HFFc6 (cell line): Measurements from ENCODE around the gene AMACR. TPM values are rescaled to one million over a fixed set of nuclear protein-coding genes. Genes with fewer than 3 reads are reported as not detected.
"Not testable (repeated sequence)": the region's sequence is repeated elsewhere in the genome, so short reads cannot be mapped to it uniquely, and the experiment has no call there.

Experiments
- DNase-seq: peaks from one replicate; pipeline ENCODE4 v3.0.0-alpha.2; 2018
- H3K27ac Mint-ChIP-seq: 2 replicates; pipeline ENCODE4 v1.8.0; 2020; ENCODE audit warnings: mild to moderate bottlenecking, mixed read lengths
- H3K27me3 Mint-ChIP-seq: 2 replicates; pipeline ENCODE4 v1.8.0; 2021; ENCODE audit warnings: mild to moderate bottlenecking, moderate library complexity, mixed read lengths; ENCODE audit not compliant: insufficient read depth
- H3K36me3 Mint-ChIP-seq: 2 replicates; pipeline ENCODE4 v1.8.0; 2021; ENCODE audit warnings: low read depth, mixed read lengths
- H3K4me1 Mint-ChIP-seq: 2 replicates; pipeline ENCODE4 v1.8.0; 2020; ENCODE audit warnings: low read depth, mixed read lengths
- H3K4me3 Mint-ChIP-seq: 2 replicates; pipeline ENCODE4 v1.8.0; 2020; ENCODE audit warnings: mild to moderate bottlenecking, moderate library complexity, mixed read lengths
- H3K9me3 Mint-ChIP-seq: 2 replicates; pipeline ENCODE4 v1.8.0; 2020; ENCODE audit warnings: mild to moderate bottlenecking, mixed read lengths
- total RNA-seq, 6 experiments: library from RNA; stranded (reverse); fragmentation: NEBNext Ultra II Directional; extraction: Animal tissue kit (Norgen Biotek cat#: 25700); gene quantifications; 2 replicates in 1 of 6; 3 replicates in 5 of 6; pipeline ENCODE4 v1.2.3, GENCODE V29; 2021
- TF ChIP-seq, protein P1 (sequence below): fragments of 200-600 bp; sonication (generic); IDR thresholded peaks from 2 replicates; pipeline ENCODE4 v1.5.0; 2021; ENCODE audit warnings: antibody characterized with exemption, mild to moderate bottlenecking

The AMACR gene
- total RNA-seq, 6 experiments from 2014 or later: 8.1 to 16.8 (median 8.9) TPM

DNA sequence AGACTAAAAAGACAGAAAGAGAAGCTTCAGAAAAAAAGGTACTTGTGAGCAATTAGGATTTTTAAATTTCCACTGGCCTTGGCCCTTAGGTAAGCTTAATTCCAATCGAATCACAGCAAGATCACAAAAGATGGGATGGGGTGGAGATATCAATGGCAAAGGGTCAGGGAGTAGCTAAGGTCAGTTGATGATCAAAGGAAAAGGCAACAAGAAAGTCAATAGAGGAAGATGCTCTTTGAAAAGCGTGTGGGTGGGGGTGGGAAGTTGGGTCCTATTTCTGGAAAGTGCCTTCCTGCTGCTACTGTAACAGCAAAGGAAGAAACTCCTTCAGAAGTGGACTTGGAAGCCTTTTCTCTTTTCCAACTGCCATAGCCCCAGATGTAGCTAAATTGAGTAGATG, 27.9 kb upstream of the AMACR start:
- Mint-ChIP-seq H3K9me3 (no peaks in the 10 kb centered on the region), H3K27ac (no peak overlapping the region), H3K4me3 (no peak overlapping the region), H3K4me1 (peaks cover 7% of the 10 kb centered on the region; the same call in 1 of the 2 replicates), H3K27me3 (no peaks in the 10 kb centered on the region; the same call in none of the 2 replicates), H3K36me3 (peaks cover 4% of the 10 kb centered on the region; the same call in 1 of the 2 replicates)
- no peak for DNase-seq
- TF ChIP-seq, protein P1, sequence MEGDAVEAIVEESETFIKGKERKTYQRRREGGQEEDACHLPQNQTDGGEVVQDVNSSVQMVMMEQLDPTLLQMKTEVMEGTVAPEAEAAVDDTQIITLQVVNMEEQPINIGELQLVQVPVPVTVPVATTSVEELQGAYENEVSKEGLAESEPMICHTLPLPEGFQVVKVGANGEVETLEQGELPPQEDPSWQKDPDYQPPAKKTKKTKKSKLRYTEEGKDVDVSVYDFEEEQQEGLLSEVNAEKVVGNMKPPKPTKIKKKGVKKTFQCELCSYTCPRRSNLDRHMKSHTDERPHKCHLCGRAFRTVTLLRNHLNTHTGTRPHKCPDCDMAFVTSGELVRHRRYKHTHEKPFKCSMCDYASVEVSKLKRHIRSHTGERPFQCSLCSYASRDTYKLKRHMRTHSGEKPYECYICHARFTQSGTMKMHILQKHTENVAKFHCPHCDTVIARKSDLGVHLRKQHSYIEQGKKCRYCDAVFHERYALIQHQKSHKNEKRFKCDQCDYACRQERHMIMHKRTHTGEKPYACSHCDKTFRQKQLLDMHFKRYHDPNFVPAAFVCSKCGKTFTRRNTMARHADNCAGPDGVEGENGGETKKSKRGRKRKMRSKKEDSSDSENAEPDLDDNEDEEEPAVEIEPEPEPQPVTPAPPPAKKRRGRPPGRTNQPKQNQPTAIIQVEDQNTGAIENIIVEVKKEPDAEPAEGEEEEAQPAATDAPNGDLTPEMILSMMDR: no peak

DNA sequence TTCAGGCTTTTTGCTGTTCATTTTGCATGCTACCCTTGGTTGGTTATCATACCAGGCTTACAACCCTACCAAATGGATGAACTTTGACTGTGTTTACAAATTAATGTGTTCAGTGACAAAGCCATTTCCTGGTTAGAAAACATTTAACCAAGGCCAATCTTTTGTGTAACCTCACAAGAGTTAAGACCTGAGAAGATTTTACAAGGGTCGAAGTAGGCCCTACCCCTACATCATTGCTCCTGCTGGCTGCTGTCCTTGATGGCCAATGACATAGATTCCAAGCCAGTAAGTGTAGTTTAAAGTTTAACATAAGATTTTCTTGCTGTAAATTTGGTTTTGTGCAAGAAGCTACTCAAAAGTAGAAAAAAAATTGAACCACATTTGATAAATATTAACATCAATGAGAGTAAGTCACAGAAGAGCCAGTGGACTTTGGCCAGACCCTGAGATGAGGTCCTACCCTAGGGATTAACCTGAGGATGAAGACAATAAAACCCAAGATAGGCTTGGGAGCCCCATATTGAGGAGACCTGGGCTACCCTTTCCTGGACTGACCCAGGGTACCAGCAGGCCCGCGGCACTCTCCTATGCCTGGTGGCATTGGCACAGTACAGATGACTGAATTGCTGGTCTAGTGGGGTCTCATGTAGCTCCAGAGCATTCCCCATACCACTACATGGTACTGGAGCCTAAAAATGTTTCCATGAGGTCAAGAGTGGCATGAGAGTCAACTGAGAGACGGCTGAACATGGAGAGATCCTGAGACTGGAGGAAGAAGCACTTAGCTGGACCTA, 26.9 kb upstream of the AMACR start:
- Mint-ChIP-seq H3K27me3 (no peaks in the 10 kb centered on the region; the same call in 1 of the 2 replicates), H3K4me3 (no peak overlapping the region), H3K9me3 (no peaks in the 10 kb centered on the region), H3K36me3 (peaks cover 4% of the 10 kb centered on the region; the same call in 1 of the 2 replicates), H3K27ac (no peak overlapping the region), H3K4me1 (peaks cover 7% of the 10 kb centered on the region; the same call in 1 of the 2 replicates)
- TF ChIP-seq, protein P1: no peak
- DNase-seq: no peak

- TF ChIP-seq, protein P1: no peak
Observed at GRCh38 chr5:34031966-34032365, 24.1 kb upstream of the AMACR start.

GRCh38 chr5:34031117-34031516, 23.3 kb upstream of the AMACR start:
- H3K27ac Mint-ChIP-seq: no peak overlapping the region
- no peaks in the 10 kb centered on the region; the same call in 1 of the 2 replicates for H3K27me3 Mint-ChIP-seq
- TF ChIP-seq, protein P1: no peak
- no peak overlapping the region for H3K4me3 Mint-ChIP-seq
- H3K9me3 Mint-ChIP-seq: no peaks in the 10 kb centered on the region
- H3K4me1 Mint-ChIP-seq: peaks cover 1% of the 10 kb centered on the region; the same call in 1 of the 2 replicates
- DNase-seq: no peak
- H3K36me3 Mint-ChIP-seq: no peaks in the 10 kb centered on the region

More at GRCh38 chr5:34031966-34032365, 24.1 kb upstream of the AMACR start:
- H3K4me3 Mint-ChIP-seq: no peak overlapping the region
- H3K27ac Mint-ChIP-seq: no peak overlapping the region
- no peaks in the 10 kb centered on the region for H3K36me3 Mint-ChIP-seq
- H3K4me1 Mint-ChIP-seq: no peaks in the 10 kb centered on the region
- H3K9me3 Mint-ChIP-seq: no peaks in the 10 kb centered on the region
- H3K27me3 Mint-ChIP-seq: no peaks in the 10 kb centered on the region; the same call in 1 of the 2 replicates
- no peak for DNase-seq

DNA sequence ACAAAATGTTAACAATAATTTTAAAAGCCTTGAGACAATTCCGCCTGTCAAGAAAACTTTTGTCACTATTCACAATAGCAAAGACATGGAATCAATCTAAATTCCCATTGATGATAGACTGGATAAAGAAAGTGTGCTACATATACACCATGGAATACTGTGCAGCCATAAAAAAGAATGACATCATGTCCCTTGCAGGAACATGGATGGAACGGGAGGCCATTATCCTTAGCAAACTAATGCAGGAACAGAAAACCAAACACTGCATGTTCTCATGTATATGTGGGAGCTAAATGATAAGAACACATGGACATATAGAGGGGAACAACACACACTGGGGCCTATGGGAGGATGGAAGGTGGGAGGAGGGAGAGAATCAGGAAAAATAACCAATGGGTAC, 22.7 kb upstream of the AMACR start:
- H3K4me1 Mint-ChIP-seq, H3K4me3 Mint-ChIP-seq, DNase-seq, H3K36me3 Mint-ChIP-seq, H3K27ac Mint-ChIP-seq, H3K9me3 Mint-ChIP-seq, H3K27me3 Mint-ChIP-seq: not testable (repeated sequence)

- Mint-ChIP-seq H3K27ac (no peak overlapping the region), H3K4me3 (no peak overlapping the region), H3K9me3 (no peaks in the 10 kb centered on the region), H3K36me3 (no peaks in the 10 kb centered on the region), H3K27me3 (no peaks in the 10 kb centered on the region; the same call in 1 of the 2 replicates), H3K4me1 (peaks cover 4% of the 10 kb centered on the region; the same call in 1 of the 2 replicates)
- TF ChIP-seq, protein P1: no peak
- no peak for DNase-seq
Observed at GRCh38 chr5:34030048-34030447, 22.2 kb upstream of the AMACR start.
